Ishikawa (cell line): ENCODE data around the gene ATXN3L.

Experiments used
- CEBPB ChIP-seq: IDR thresholded peaks from 2 replicates; pipeline ENCODE4 v1.6.1; 2012
- CREB1 ChIP-seq: IDR thresholded peaks from 2 replicates; pipeline ENCODE4 v1.6.1; 2012; ENCODE audit warnings: low read depth
- EGR1 ChIP-seq: IDR thresholded peaks from 2 replicates; pipeline ENCODE4 v1.6.1; 2012
- EP300 ChIP-seq: IDR thresholded peaks from 2 replicates; pipeline ENCODE4 v1.6.1; 2012; ENCODE audit warnings: borderline replicate concordance
- FOXM1 ChIP-seq: IDR thresholded peaks from 2 replicates; pipeline ENCODE4 v1.6.1; 2012; ENCODE audit warnings: low read depth, borderline replicate concordance
- NFIC ChIP-seq: IDR thresholded peaks from 2 replicates; pipeline ENCODE4 v1.6.1; 2012
- RAD21 ChIP-seq: IDR thresholded peaks from 2 replicates; pipeline ENCODE4 v1.6.1; 2012; ENCODE audit warnings: low read depth
- TAF1 ChIP-seq: IDR thresholded peaks from 2 replicates; pipeline ENCODE4 v1.6.1; 2012; ENCODE audit warnings: low read depth, mild to moderate bottlenecking
- TCF12 ChIP-seq: IDR thresholded peaks from 2 replicates; pipeline ENCODE4 v1.6.1; 2012; ENCODE audit warnings: low read depth
- TEAD4 ChIP-seq: IDR thresholded peaks from 2 replicates; pipeline ENCODE4 v1.6.1; 2012
- YY1 ChIP-seq: IDR thresholded peaks from 2 replicates; pipeline ENCODE4 v1.6.1; 2012; ENCODE audit warnings: low read depth
- ZBTB7A ChIP-seq: IDR thresholded peaks from 2 replicates; pipeline ENCODE4 v1.6.1; 2012; ENCODE audit warnings: low read depth
- TF ChIP-seq, protein P1 (sequence below): IDR thresholded peaks from 2 replicates; pipeline ENCODE4 v1.6.1; 2012; ENCODE audit warnings: low read depth, mild to moderate bottlenecking
- TF ChIP-seq, protein P2 (sequence below): IDR thresholded peaks from 2 replicates; pipeline ENCODE4 v1.6.1; 2012
- TF ChIP-seq, protein P3 (sequence below): IDR thresholded peaks from 2 replicates; pipeline ENCODE4 v1.6.1; 2012

ATXN3L gene

DNA sequence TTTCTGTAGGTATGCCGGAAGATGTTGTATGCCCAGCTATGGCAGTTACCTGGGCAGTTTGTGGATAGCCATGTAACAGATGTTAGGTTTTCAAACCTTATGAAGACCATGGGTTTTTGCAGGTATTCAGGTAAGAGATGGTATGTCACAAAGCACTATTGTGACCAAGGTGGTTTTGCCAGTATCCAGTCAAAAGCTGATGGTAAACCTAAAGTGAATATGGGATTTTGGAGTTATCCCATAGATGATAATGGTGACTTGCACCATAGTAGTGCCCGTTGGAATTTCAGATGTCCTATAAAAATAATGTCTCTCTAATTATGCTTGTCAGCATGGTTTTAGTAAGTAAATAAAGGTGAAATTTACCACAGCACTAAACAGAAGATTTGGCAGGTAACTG lies at the start of gene ATXN3L:
Gene ATXN3L, minus strand, starts transcription at position 101 of the 400 bp plus-strand sequence. CDS start 119 bp downstream, outside the sequence.
- TF ChIP-seq ZBTB7A = no peak

DNA sequence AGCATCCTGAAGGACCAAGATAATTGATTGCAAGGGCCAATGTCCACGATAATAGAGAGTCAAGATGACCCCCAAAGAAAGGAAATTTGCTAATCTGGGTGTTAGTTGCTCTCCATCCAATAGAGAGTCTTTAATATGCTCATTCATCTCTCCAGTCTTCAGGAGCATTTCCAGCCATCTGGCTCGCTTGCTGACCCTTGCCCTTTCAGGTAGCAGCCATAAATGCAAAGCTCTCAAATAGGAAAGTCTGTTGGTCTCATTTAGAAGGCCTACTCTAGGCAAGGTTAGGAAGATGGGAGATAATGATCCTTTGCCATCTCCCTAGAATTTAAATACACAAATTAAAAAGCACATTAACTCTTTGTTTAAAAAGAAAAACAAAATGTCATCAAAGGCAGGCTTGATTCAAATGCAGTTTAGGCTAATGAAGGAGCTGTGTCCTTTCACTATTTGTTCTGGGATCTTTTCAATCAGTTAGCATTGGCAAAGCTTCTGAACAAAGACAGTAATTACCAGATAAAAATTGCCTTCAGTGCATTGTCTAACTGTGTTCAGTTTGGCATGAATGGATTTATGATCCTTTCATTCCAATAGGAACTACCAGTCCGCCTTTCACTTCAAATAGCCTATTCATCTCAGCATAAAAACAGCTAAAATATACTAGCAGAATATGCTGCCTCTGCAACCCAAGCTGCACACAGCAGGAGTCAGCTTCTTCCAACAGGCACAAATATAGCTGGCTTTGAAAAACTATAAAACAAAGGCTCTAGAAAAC lies 49.6 kb upstream of the ATXN3L start:
- TF ChIP-seq CEBPB (no peak), TCF12 (no peak), FOXM1 (no peak), CREB1 (no peak), TAF1 (no peak), EGR1 (no peak), ZBTB7A (no peak), RAD21 (no peak), EP300 (no peak), NFIC (no peak), TEAD4 (no peak)
- TF ChIP-seq, protein P1, sequence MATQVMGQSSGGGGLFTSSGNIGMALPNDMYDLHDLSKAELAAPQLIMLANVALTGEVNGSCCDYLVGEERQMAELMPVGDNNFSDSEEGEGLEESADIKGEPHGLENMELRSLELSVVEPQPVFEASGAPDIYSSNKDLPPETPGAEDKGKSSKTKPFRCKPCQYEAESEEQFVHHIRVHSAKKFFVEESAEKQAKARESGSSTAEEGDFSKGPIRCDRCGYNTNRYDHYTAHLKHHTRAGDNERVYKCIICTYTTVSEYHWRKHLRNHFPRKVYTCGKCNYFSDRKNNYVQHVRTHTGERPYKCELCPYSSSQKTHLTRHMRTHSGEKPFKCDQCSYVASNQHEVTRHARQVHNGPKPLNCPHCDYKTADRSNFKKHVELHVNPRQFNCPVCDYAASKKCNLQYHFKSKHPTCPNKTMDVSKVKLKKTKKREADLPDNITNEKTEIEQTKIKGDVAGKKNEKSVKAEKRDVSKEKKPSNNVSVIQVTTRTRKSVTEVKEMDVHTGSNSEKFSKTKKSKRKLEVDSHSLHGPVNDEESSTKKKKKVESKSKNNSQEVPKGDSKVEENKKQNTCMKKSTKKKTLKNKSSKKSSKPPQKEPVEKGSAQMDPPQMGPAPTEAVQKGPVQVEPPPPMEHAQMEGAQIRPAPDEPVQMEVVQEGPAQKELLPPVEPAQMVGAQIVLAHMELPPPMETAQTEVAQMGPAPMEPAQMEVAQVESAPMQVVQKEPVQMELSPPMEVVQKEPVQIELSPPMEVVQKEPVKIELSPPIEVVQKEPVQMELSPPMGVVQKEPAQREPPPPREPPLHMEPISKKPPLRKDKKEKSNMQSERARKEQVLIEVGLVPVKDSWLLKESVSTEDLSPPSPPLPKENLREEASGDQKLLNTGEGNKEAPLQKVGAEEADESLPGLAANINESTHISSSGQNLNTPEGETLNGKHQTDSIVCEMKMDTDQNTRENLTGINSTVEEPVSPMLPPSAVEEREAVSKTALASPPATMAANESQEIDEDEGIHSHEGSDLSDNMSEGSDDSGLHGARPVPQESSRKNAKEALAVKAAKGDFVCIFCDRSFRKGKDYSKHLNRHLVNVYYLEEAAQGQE = no peak

DNA sequence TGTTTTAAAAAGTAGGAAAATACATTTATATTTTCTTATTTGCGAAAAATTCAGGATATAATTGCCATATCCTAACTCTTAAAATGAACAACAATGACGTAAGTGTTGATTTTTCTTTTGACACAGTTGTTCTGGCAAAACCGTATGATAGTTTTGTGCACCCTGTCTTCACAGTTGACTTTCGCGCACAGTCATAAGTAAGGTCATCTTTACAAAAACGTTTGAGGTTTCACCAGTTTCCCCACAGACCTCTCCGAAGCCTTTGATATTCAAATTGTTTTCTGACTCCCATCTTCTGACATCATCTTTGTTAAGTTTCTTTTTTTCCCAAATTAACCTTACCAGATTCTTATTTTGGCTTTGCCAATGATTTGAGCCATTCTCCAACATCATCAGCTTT lies 48.1 kb upstream of the ATXN3L start:
- no peak for TF ChIP-seq EGR1
- TF ChIP-seq CREB1 = no peak
- TF ChIP-seq RAD21 = no peak
- TF ChIP-seq, protein P2, sequence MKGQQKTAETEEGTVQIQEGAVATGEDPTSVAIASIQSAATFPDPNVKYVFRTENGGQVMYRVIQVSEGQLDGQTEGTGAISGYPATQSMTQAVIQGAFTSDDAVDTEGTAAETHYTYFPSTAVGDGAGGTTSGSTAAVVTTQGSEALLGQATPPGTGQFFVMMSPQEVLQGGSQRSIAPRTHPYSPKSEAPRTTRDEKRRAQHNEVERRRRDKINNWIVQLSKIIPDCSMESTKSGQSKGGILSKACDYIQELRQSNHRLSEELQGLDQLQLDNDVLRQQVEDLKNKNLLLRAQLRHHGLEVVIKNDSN = no peak
- TF ChIP-seq, protein P3, sequence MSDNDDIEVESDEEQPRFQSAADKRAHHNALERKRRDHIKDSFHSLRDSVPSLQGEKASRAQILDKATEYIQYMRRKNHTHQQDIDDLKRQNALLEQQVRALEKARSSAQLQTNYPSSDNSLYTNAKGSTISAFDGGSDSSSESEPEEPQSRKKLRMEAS = no peak
- TF ChIP-seq ZBTB7A = no peak
- TF ChIP-seq TEAD4 = no peak
- no peak for TF ChIP-seq NFIC
- TF ChIP-seq YY1 = no peak
- TF ChIP-seq TAF1 = no peak
- no peak for TF ChIP-seq TCF12
- TF ChIP-seq, protein P1 = no peak
- no peak for TF ChIP-seq EP300
- no peak for TF ChIP-seq CEBPB
- no peak for TF ChIP-seq FOXM1

DNA sequence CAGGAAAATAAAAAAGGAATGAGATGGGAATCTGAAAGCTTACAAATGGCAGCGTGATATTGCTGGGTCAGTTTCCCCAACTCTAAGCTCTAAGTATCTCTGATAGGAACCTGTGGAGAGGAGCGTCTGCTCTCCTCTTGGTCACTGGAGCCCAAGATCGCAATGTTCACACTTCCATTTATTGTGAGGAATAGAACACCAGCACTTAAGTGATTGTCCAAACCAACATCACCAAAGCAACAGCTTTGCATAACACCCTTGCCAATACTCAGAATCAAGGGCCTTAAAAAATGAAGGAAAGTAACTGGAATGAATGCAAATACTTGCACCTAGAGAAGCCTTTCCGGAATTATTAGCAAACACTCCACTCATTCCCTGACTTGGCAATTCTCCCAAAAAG lies 46.8 kb upstream of the ATXN3L start:
- no peak for TF ChIP-seq CEBPB
- TF ChIP-seq TAF1 = no peak
- TF ChIP-seq, protein P1 = no peak
- TF ChIP-seq TCF12 = no peak
- no peak for TF ChIP-seq TEAD4
- TF ChIP-seq, protein P3 = no peak
- TF ChIP-seq, protein P2 = no peak
- no peak for TF ChIP-seq RAD21
- TF ChIP-seq EGR1 = no peak
- no peak for TF ChIP-seq NFIC
- TF ChIP-seq FOXM1 = no peak
- TF ChIP-seq CREB1 = no peak
- TF ChIP-seq YY1 = no peak
- no peak for TF ChIP-seq EP300
- TF ChIP-seq ZBTB7A = no peak
